Measurements from ENCODE around the gene MRPS18C. TPM values are rescaled to one million over a fixed set of nuclear protein-coding genes. Genes with fewer than 3 reads are reported as not detected.

Gene MRPS18C
- total and polyA plus RNA-seq, 10 of the 15 experiments (the other 5 are each of a cell fraction or from before 2014, with no cell fraction given), result 38.0 to 283 (median 78.8) TPM

GRCh38 chr4:83484500-83485461 is 28.9 kb downstream of the MRPS18C start, which contains the start of gene ABRAXAS1 (continued):
- peak; percentile 74; the same call in 1 of the 2 replicates for TF ChIP-seq GATAD2B (conservative IDR thresholded peaks at IDR 0.05; ENCODE audit: low read depth)
- TF ChIP-seq TBL1XR1 (IDR thresholded peaks at IDR 0.05; ENCODE audit: low read depth, low read length), result no peak
- no peak for TF ChIP-seq SREBF2 (IDR thresholded peaks at IDR 0.05; ENCODE audit: low read length)
- TF ChIP-seq MTA2 (IDR thresholded peaks at IDR 0.05; ENCODE audit: low read depth), result no peak
- peak; percentile 75 for TF ChIP-seq ZNF687 (IDR thresholded peaks at IDR 0.05)
- peak; percentile 63; the same call in 1 of the 2 replicates for TF ChIP-seq TAF1 (IDR thresholded peaks at IDR 0.05; ENCODE audit: borderline replicate concordance, low read depth, low read length)
- peak; percentile 62; the same call in 1 of the 2 replicates for TF ChIP-seq SMARCA5 (IDR thresholded peaks at IDR 0.05)
- TF ChIP-seq BCL11A (IDR thresholded peaks at IDR 0.05; ENCODE audit: low read depth, low read length), result no peak
- TF ChIP-seq, protein P1, sequence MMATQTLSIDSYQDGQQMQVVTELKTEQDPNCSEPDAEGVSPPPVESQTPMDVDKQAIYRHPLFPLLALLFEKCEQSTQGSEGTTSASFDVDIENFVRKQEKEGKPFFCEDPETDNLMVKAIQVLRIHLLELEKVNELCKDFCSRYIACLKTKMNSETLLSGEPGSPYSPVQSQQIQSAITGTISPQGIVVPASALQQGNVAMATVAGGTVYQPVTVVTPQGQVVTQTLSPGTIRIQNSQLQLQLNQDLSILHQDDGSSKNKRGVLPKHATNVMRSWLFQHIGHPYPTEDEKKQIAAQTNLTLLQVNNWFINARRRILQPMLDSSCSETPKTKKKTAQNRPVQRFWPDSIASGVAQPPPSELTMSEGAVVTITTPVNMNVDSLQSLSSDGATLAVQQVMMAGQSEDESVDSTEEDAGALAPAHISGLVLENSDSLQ (IDR thresholded peaks at IDR 0.05), result no peak
- TF ChIP-seq RFX5 (IDR thresholded peaks at IDR 0.05; ENCODE audit: low read depth, low read length), result no peak
- no peak; a peak in 2 of 4 replicates for TF ChIP-seq IKZF2 (IDR thresholded peaks at IDR 0.05)
- no peak for TF ChIP-seq IRF3 (IDR thresholded peaks at IDR 0.05)
- no peak for TF ChIP-seq RAD21 (IDR thresholded peaks at IDR 0.05; ENCODE audit: insufficient read depth, low read depth, low read length)
- TF ChIP-seq, protein P2, sequence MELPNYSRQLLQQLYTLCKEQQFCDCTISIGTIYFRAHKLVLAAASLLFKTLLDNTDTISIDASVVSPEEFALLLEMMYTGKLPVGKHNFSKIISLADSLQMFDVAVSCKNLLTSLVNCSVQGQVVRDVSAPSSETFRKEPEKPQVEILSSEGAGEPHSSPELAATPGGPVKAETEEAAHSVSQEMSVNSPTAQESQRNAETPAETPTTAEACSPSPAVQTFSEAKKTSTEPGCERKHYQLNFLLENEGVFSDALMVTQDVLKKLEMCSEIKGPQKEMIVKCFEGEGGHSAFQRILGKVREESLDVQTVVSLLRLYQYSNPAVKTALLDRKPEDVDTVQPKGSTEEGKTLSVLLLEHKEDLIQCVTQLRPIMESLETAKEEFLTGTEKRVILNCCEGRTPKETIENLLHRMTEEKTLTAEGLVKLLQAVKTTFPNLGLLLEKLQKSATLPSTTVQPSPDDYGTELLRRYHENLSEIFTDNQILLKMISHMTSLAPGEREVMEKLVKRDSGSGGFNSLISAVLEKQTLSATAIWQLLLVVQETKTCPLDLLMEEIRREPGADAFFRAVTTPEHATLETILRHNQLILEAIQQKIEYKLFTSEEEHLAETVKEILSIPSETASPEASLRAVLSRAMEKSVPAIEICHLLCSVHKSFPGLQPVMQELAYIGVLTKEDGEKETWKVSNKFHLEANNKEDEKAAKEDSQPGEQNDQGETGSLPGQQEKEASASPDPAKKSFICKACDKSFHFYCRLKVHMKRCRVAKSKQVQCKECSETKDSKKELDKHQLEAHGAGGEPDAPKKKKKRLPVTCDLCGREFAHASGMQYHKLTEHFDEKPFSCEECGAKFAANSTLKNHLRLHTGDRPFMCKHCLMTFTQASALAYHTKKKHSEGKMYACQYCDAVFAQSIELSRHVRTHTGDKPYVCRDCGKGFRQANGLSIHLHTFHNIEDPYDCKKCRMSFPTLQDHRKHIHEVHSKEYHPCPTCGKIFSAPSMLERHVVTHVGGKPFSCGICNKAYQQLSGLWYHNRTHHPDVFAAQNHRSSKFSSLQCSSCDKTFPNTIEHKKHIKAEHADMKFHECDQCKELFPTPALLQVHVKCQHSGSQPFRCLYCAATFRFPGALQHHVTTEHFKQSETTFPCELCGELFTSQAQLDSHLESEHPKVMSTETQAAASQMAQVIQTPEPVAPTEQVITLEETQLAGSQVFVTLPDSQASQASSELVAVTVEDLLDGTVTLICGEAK (IDR thresholded peaks at IDR 0.05; ENCODE audit: borderline replicate concordance), result 0 out of 2 replicates have a peak, but pooled peaks have one; percentile 23

Measured in GM12878 (cell line).